GM18502 (cell line): ENCODE results near the gene ATF6.

Source experiments
- ATAC-seq: cut with Tn5 transposase; IDR thresholded peaks from one replicate; pipeline ENCODE4 v1.9.1; 2021; ENCODE audit warnings: mild to moderate bottlenecking; ENCODE audit not compliant: unreplicated experiment, poor library complexity

The ATF6 gene

GRCh38 chr1:161879261-161879660 is 113.1 kb downstream of the ATF6 start:
- no peak for ATAC-seq

- ATAC-seq, result no peak
Measured at GRCh38 chr1:161884475-161884874, 118.4 kb downstream of the ATF6 start.

GRCh38 chr1:161885003-161885402 is 118.9 kb downstream of the ATF6 start:
- no peak for ATAC-seq

DNA sequence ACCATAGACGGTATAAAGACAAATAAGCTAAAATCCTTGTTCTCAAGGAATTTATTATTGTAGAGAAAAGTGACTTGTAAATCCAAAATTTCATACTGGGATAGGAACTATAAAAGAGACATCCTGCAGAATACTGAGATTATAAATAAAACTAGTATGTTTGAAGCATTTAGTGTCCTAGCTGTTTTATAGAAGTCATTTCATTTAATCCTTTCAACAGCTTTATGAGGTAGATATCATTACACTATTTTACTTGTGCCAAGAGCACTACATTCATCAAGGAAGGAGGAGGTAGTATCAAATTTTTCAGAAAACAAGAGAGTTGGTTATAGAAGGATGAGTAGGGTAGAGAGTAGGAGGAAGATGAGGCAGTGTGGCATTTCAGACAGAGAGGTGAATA is 119.6 kb downstream of the ATF6 start:
- ATAC-seq, result no peak

DNA sequence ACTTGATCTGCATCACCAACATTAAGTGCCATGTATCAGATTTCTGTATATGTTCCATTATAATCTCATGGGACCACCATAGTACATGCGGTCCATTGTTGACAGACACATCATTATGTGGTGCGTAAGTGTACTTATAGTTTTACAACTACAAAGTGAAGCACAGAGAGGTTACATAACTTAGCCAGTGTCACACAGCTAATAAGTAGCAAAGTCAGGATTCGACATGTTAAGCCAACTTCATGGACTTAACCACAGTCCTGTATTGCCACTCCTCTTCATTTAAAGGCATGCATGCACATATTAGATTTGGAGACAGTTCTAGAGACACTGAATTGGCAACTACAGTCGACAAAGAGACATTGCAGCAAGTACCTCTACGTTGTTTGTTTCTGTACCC is 120.5 kb downstream of the ATF6 start:
- ATAC-seq, result no peak

- no peak for ATAC-seq
Measured at GRCh38 chr1:161887730-161888287, 121.7 kb downstream of the ATF6 start.

DNA sequence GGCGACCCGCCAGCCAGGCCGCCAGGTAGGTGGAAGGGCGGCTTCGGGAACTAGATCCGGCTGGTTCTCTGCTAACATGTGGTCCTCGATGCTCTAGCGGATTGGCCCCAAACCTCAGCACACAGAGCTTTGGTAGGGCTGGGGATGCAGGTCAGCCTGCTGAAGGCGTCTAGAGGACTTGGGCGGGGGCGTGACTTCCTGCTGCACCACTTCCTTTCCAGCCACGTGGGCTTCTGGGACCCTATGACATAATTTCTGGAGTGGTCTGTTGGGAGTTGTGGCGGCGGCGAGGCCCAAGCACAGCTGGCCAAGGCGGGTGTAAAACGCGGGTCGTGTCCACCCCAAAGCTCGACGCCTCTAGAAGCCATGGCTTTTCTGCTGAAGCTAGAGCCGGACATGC is 124.5 kb downstream of the ATF6 start:
- no peak for ATAC-seq

DNA sequence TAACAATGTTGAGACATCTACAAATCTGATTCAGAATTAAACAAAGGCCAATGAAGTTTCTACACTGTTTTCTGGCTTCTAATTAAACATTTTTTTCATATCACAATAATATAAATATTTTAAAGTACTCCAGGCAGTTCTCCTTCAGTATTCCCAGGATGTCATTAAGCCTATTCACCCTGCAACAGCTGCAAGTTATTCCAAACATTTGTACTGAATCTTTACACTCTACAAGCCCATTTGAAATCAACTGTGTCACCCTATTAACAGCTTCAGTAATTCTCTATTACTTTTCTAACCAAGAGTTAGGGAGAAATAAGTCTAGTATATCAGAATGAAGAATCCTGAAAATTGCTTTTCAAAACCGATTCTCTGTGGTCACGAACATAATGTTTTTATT is 133.0 kb downstream of the ATF6 start:
- no peak for ATAC-seq

DNA sequence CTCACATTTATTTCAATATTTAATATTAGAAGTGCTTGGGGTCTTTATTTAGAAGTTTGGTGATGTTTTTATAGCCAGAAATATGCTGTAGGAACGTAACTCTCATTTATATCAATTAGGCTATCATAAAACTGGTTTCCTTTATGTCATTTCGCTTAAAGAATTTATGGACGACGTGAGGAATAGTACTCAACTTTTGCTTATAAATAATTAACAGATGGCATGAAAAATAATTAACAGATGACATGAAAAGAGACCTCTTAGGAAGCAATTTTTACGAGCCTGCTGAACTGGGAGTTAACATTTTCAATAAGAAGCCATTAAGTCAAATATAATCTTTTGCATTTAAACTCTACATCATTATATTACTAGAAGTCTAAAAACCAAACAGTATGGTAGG is 134.0 kb downstream of the ATF6 start:
- ATAC-seq, result no peak

- no peak for ATAC-seq
Measured at GRCh38 chr1:161902182-161902581, 136.1 kb downstream of the ATF6 start.

DNA sequence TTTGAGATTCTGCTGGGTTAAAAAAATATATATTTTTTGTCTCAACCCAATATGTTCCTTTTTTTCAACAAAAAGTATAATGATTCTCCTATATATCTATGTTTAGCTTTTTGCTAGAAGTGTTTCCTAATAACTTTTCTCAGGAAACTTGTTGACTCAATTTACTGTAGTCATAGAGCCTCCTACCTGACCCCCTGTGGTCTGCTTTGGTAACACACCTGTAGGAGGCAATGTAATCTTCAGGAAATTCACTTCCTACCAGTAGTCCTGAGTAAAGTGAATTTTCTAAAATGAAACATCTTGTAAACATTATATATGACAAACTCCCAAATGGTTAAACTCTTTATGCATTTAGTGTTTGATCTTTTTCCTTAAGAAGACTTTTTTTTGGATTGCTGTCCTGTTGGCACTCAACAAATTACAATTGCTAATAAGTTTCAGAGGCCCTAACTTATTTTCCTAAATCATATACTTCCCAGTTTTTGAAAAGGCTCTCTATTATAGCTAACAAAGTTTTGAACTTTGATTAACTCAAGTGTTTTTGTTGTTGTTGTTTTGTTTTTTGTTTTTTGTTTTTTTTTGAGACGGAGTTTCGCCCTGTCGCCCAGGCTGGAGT is 139.3 kb downstream of the ATF6 start:
- ATAC-seq, result no peak

GRCh38 chr1:161907265-161907664 is 141.1 kb downstream of the ATF6 start:
- ATAC-seq, result no peak

DNA sequence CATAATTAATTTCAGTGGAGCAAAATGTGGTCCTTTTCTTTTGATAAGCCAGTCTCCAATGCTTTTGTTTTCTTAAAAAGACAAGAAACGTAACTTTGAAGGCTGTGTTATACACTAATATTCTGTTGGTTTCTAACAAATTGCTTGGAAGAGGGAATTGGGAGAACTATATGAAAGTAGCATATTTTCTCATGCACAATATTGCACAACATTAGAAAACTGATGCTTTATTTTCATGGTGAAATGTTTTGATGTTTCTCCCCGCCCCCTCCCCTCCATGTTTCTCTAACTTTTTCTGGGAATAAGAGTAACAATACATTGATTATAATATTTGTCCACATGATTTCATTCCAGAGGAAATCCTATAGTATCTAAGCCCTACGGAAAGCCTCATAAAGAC is 142.1 kb downstream of the ATF6 start:
- no peak for ATAC-seq

GRCh38 chr1:161910604-161911003 is 144.5 kb downstream of the ATF6 start:
- ATAC-seq, result no peak

- no peak for ATAC-seq
Measured at GRCh38 chr1:161913482-161914140, 147.5 kb downstream of the ATF6 start.

DNA sequence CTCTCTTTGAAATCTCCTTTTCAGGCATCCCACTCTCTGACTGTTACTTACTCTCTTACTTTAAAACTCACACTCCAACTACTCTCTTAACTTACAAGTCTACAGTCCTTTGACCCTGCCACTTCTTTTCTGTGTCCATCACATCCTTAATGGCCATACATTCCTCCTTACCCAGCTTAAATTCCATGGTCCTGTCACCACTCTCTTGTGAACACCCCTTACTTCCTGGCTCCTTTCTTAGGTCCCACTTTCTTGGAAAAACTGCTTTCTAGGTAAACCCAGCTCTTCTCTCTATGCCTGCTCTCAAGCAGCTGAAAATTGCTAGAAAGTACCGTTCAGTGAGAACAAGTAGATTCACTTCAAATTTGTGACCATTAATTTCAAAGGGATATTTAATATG is 148.5 kb downstream of the ATF6 start:
- ATAC-seq, result no peak

DNA sequence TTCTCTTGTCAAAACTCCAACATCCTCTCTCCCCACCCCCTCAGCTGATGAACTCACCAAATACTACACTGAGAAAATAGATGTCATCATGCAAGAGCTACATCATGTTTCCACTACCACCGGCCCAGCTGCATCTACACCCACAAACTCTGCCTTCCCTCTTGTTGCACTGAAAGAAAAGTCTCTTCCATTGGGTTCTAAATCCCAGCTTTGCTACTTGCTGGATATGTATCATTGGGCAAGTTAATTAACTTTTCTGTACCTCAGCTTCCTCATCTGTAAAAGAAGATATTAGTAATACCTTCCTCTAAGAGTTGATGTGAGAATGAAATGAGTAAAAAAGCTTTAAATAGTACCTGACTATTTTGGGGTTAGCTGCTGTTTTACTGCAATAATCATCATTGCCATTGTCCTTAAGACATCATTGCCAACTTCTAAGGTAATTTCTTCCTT is 149.0 kb downstream of the ATF6 start:
- peak; percentile 87 for ATAC-seq

DNA sequence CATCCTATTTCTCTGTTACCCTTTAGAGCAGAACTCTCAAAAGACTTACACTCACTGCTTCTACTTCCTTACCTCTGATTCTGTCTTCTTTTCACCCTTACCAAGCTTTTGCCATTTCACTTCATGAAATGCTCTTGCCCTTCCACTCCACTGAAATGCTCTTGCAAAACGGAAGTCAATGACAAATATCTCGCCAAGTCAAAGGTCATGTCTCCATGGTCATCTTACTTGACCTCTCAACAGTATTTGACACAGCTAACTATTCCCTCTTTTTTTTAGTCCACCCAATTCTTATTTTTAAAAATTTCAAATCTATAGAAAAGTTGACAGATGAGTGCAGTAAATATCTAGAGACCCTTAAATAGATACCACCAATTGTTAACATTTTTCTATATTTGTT is 149.9 kb downstream of the ATF6 start:
- ATAC-seq, result no peak

GRCh38 chr1:161919229-161919628 is 153.1 kb downstream of the ATF6 start:
- no peak for ATAC-seq

GRCh38 chr1:161921491-161921890 is 155.4 kb downstream of the ATF6 start:
- no peak for ATAC-seq

DNA sequence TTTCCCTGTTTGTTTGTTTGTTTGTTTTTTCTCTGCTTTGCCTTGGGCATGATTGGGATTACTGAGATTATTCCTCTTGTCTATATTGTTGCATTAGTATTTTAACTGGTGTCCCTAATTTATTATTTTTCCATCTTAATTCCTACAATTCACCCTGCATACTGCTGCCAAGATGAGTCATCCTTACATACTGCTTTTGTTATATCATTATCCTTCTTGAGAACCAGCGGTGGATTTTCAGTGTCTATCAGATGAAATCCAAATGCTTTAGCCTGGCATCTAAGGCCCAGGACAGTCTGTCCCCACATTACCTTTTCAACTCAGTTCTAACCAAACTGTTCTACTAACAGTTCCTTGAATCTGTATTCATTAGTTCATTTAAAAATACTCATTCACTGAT is 155.9 kb downstream of the ATF6 start:
- no peak for ATAC-seq

DNA sequence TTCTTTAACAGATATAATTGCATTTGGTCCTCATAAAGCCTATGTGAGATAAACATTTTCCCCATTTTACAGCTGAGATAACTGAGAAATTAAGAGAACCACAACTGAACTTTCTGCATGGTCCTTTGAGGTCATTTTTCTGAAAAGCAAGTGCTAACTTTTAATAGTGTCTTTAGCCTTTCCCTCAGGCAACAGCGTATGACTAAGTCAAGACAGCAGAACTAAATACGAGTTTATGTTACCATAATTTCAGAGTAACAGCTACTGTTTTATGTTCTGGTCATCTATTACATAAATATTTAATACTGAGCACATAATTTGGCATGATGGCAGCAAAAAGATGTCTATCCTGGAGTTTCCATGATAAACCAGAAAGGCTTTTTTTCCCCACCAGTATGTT is 161.9 kb downstream of the ATF6 start:
- ATAC-seq, result no peak
